ENCODE data around the gene WNT2B.

Gene WNT2B

DNA sequence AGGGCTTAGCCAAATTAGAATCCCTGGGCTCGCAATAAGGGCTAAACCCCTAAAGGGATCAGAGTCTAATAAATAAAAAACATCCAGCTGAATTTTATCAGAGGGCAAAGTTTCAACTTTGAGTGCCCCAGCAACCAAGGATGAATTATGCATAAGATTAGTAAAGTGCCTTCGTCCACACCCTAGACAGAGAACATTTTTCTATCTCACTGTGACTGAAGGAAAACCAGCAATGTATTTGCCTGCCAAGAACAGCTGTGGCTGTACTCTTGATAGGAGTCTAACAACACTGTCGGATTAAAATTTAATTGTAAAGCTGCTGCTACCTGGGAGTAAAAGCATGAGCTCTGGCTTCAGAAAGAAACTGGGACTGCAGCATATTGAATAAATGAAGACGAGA lies 23.3 kb downstream of the WNT2B start:
- DNase-seq = no peak

DNA sequence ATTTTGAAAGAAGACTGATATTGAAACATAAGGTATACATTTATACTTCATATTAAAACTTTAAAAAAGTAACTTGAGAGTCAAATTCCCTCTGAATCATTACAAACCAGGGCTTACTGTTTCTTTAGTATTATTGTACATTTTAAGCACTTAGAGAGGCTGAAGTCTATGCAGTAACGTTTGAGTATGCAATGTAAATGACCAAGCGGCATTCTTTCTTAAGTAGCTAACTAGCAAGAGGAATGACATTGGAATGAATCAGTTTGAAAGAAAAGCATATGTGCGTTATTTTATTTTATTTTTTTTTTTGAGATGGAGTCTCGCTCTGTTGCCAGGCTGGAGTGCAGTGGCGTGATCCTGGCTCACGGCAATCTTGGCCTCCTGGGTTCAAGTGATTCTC lies 24.3 kb downstream of the WNT2B start:
- DNase-seq = peak; percentile 77

DNA sequence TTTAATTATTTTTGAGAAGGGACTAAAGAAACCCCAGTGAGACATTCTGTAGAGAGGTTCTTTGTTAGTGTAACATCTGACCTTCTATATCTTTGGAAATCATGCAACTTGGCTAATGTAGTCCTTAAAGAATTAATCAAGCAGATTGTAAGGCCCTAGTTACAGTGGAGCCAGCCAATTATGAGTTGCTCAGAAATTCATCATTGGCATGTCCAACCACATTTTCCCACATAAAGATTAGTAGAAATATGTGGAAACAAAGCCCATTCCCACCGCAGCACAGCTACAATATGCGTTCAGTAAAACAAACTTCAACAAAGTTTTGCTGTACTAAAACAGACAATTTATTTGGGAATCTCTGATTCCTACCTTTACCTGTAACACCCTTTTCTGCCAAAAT lies 27.8 kb downstream of the WNT2B start:
- no peak for DNase-seq

DNA sequence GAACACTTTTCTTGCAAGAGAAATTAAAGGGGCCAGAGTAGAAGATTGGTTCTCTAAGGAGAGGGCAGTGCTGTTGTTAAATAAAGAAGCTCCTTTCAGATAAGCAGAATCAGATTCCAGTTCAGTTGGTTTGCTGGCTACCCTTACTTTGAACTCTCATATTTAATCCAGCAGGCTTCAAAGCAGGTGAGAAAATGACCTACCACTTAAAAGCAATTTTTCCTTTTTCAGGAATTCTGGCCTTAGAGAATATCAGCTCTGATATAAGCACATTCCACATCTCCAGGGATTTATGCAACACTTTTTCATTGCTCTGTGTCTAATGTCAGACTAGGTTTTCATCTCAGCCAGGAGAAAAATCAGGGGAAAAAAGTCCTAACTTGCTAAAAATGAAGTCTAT lies 28.7 kb downstream of the WNT2B start:
- DNase-seq = no peak

DNA sequence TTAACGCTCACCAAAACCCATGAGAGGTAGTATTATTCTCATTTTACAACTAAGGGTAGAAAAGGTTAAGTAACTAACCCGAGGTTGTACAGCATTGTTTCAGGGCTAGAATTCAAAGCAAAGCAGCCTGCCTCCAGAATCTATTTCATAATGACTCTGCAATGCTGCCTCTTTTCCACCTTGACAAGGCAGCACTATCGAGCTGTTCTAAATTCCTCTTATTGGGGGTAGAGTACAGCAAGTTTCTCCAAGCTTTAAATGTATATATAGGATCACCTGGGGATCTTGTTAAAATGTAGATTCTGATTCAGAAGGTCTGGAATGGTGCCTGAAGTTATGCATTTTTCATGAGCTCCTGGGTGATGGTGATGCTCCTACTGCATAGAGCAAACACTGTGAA lies 30.1 kb downstream of the WNT2B start:
- no peak for DNase-seq

DNA sequence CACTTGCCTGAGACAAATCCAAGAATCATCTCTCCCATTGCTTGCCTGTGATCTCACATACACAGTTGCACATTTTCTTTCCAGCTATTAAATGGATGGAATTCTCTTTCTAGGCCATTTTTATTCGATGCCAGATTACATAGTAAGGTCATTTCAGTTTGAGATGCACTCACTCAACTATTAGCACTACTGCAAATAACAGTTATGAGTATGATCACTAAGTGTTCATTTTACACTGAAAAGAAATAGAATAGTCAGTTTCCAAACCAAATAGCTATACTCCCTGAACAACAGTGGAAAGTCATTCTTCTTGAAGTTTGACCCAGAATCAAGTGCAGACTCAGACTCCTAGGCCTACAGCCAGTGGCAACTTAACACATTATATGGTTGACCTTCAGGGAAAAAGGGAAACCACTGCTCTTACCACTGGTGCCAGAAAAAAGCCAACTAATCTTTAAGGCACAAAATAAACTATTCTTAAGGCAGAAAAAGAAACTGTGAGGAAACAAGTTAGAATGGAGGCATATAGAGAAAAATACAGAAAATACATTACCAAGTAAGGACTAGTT lies 31.5 kb downstream of the WNT2B start:
- DNase-seq = no peak

DNA sequence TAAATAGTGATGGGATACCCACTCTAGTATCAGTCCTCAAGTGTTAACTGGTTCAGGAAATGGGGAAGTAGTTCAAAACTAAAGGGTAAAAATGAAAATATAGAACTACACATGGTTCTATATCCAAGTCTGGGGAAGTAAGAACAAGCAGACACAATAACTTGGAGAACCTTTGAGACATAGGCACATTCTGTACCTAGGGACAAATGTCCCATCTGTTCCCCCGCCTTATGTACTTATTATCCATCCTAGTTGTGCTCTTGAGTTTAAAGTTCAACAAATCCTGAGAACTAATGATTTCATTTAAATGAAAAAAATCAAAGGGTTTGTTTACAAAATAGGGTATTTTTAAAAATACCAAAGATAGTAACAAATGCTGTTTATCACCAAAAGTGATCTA lies 32.5 kb downstream of the WNT2B start:
- no peak for DNase-seq

DNA sequence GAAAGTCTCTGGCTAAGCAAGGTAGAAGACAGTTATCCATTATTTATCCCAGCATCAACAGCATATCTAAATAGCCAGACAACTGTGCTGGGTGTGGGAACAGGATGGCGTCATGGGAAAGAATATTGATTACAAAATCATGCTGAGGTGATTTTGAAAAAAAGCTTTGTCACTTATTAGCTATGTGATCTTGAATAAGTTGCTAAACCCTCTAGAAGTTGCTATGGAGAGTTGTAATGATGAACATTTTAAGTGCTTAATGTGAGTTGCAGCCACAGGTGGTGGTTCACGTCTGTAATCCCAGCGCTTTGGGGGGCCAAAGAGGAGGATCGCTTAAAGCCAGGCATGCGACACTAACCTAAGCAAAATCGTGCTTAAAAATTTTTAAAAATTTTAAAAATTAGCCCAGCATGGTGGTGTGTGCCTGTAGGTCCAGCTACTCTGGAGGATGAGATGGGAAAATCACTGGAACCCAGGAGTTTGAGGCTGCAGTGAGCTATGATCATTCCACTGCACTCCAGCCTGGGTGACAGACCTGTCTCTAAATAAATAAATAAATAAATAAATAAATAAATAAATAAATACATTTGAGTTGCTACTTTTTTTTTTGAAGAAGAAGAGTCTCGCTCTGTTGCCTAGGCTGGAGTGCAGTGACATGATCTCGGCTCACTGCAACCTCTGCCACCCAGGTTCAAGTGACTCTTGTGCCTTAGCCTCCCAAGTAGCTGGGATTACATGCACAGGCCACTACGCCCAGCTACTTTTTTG lies 33.6 kb downstream of the WNT2B start:
- no peak for DNase-seq

DNA sequence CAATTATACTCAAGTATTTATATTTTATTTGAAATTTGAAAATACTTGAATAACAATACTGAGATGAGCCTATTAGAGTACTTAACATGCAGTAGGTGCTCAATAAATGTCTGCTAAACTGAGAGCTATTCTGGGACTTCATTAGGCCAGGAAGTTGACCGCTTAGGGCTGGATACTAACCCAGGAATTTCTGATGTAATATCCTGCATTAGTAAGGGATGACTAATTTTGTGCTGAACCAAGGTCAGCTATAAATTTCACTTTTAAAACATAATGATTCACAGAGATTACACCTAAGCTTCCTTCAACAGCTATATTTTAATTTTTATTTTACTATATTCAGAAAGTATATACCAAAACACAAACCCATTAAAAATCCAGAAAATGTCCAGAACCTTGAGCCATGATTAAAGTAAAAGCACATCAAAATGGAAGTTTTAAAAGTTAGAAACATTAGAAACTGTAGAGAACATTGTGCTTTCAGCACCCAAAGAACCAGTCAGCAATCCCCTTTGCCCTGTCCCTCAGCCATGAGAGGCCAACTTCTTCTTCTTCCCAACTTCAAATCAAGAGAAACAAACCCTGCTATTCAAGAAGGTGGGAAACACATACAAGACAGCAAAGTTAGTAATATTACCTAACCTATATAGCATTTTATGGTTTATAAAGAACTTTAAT lies 35.4 kb downstream of the WNT2B start:
- DNase-seq = peak; percentile 45

DNA sequence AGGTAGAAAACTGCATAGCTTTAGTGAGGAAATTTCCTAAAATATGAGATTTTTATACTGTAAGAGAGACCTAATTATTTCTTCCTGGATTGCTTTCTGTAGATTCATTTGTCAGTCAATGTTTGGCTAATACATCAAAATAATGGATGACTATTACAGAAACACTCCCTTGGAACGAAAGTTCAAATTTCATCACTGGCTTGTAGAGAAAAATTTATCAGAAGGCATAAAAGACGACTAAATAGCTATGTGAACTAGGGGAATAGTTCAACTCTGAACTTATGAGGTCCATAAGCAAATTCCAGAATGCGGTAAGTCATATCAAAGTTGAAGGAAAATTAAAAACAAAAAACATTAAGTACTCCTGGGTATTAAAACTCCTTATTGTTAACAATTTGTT lies 36.0 kb downstream of the WNT2B start:
- DNase-seq = no peak

DNA sequence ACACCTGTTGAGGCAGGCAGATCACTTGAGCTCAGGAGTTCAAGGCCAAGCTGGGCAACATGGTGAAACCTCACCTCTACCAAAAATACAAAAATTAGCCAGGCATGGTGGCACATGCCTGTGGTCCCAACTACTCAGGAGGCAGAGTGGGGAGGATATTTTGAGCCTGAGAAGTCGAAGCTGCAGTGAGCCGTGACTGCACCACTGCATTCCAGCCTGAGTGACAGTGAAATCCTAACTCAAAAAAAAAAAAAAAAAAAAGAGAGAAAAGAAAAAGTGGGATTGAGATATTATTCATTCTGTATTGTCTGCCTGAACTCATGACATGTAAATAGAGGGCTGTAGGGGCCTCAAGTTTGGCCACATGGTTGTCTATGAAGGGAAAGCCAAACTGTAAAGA lies 37.3 kb downstream of the WNT2B start:
- DNase-seq = no peak

DNA sequence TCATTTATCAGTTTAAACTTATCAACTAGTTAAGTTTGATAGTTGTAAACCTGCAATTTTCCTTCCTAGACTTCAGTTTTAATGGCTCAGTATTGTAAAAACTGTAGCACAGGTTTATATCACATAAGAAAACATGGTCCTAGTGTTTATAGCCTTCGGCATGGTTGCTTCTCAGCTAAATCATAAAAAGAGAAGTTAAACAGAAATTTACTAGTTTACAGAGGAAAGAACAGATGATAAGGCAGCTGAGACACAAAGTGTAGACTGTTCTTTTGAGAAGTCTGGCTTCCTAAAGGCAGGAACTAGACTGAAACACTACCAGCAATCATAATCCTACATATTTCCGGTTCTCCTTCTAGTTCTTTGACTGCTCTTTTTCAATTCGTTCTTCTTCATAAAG lies 39.8 kb downstream of the WNT2B start:
- DNase-seq = no peak

DNA sequence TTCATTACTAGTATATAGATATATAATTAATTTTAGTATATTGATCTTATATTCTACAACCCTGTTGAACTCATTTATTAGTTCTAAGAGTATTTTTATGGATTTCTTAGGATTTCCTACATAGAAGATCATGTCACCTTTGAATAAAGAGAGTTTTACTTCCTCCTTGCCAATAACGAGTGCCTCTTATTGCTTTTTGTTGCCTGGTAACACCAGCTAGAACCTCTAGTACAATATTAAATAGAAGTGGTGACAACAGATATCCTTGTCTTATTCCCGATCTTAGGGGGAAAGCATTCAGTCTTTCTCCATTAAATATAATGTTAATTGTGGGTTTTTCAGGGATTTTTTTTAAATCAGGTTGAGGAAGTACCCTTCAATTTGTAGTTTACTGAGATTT lies 40.8 kb downstream of the WNT2B start:
- no peak for DNase-seq

DNA sequence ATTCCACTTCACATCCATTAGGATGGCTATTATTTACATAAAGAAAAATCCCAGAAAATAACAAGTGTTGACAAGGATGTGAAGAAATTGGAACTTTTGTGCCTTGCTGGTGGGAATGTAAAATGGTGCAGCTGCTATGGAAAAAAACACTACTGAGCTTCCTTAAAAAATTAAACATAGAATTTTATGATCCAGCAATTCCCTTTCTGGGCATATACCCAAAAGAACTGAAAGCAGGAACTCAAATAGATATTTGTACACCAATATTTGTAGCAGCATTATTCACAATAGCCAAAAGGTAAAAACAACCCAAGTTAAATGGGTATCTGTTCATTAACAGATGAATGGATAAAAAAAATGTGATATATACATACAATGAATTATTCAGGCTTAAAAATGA lies 45.6 kb downstream of the WNT2B start:
- DNase-seq = no peak

DNA sequence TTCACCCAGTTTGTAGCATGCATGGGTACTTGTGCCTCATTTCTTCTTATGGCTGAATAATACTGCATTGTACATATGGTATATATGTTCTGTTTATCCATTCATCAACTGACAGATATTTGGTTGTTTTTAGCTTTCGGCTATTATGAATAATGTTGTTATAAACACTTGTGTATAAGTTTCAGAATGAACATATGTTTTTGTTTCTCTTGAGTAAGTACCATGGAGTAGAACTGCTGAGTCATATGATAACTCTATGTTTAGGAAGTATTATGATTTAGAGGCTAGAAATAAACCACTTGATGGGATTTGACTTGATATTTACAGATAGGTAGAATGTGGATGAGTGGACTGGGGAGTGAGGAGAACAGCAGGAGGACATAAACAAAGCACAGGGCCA lies 48.6 kb downstream of the WNT2B start:
- DNase-seq = no peak

DNA sequence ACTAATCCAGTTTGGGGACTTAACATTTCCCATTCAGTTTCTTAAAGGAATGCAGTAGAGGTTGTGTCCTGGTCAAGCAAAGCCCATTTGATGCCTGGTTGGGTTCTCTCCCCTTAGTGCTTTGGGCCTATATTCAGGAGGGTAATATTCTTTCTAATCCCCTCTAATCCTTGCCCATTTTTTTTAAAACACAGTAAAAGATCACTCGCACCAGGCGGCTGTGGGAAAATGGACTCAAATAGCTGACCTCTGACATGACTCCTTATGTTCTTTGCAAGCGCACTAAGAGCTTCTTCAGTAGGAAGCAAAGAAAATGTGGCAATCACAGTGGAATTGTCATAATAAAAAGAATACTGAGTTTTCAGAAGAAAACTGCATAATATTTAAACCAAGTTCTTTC lies 49.9 kb downstream of the WNT2B start:
- no peak for DNase-seq

DNA sequence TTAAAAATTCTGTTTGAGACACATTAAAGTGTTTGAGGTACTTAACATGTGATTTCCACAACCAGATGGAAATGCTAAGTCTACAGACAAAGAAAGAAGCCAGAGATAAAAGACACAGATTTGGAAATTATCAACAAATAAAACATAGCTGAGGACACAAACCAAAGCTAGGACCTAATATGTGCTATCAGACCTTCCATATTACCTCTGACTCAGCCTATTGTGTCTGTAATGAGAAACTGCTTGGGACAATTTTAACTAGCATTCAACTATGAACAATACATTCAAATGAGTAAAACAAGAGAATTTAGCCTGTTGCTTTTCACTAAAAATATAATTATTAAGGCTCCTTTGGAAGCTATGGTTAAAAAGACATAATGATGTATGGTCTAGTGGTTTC lies 54.6 kb downstream of the WNT2B start:
- no peak for DNase-seq

DNA sequence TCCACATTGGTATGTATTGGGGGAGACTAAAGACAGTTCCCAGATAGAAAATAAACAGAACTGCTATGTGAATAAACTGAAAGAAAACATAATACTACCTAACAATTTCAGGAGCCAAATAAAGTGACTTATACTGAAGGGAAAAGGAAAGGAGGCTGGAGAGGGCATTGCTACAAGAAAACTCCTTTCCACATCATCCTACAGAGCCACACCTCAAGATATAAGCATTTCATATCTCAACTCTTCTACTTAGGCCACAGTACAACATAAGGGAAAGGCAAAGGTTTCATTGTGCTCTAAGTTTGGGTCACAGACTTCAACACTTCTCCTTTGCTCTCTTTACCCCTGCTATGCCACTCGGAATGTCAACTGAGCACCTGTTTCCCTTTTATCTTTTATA lies 55.3 kb downstream of the WNT2B start:
- DNase-seq = no peak

DNA sequence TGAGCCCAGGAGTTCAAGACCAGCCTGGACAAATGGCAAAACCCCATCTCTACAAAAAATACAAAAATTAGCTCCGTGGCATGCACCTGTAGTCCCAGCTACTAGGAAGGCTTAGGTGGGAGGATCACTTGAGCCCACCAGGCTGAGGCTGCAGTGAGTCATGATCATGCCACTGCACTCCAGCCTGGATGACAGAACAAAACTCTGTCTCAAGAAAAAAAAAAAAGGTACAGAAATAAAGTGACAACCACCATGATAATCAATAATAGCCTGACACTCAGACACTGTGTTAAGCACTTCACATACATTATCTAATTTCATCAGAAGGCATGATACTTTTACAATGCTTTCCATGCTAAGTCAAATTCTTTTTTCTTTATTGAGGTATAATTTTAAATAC lies 57.0 kb downstream of the WNT2B start:
- DNase-seq = no peak

DNA sequence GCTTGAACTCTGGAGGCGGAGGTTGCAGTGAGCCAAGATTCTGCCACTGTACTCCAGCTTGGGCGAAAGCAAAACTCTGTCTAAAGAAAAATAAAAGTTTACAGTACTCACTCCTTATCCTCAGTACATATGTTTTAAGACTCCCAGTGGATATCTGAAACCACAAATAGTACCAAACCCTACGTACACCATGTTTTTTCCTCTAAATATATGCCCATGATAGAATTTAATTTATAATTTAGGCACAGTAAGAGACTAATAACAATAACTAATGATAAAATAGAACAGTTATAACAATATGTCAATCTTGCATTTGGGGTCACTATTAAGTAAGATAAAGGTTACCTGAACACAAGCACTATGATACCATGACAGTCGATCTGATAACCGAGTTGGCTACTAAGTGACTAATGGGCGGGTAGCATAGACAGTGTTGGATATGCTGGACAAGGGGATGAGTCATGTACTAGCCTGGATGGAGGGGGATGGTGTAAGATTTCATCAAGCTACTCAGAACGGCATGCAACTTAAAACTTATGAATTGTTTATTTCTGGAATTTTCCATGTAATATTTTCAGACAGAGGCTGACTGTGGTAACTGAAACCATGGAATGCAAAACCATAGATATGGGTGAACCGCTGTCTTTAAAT lies 66.5 kb downstream of the WNT2B start:
- DNase-seq = peak; percentile 87

DNA sequence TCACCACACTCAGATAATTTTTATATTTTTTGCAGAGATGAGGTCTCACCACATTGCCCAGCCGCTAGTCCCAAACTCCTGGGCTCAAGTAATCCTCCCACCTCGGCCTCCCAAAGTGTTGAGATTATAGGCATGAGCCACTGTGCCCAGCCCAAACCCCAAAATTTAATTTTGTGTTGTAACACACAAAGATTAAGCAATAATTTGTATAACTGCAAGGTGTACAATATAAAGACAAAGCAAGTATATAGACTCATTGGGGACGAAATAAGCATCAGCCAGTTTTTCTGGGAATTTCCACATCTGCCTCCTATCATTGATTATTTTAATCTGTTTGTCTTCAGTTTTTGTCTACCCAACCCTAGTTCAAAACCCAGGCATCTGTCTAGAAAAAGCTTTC lies 67.5 kb downstream of the WNT2B start:
- DNase-seq = no peak
